Activated naive CD8-positive, alpha-beta T cell treated with anti-CD3 and anti-CD28 coated beads, Interleukin-2, amount 50 U/mL, for 16 hours (primary cell): ENCODE results near the gene TMEM18.
"Not testable (repeated sequence)": the region's sequence is repeated elsewhere in the genome, so short reads cannot be mapped to it uniquely, and the experiment has no call there.

ENCODE experiments used
- DNase-seq: peaks from one replicate; pipeline ENCODE4 v3.0.0-alpha.2; 2020; ENCODE audit warnings: low read depth, low spot score

The TMEM18 gene

GRCh38 chr2:693606-694005 lies 16.4 kb upstream of the TMEM18 start:
- no peak for DNase-seq

GRCh38 chr2:692767-693166 lies 15.6 kb upstream of the TMEM18 start:
- DNase-seq: no peak

- no peak for DNase-seq
Measured at GRCh38 chr2:691821-692761, 14.9 kb upstream of the TMEM18 start.

GRCh38 chr2:690799-691198 lies 13.6 kb upstream of the TMEM18 start:
- no peak for DNase-seq

- DNase-seq: no peak
Measured at GRCh38 chr2:689877-690510, 12.8 kb upstream of the TMEM18 start.

- no peak for DNase-seq
Measured at GRCh38 chr2:689237-689636, 12.0 kb upstream of the TMEM18 start.

GRCh38 chr2:688504-689076 lies 11.4 kb upstream of the TMEM18 start:
- DNase-seq: no peak

GRCh38 chr2:685421-685820 lies 8.2 kb upstream of the TMEM18 start:
- no peak for DNase-seq

- not testable (repeated sequence) for DNase-seq
Measured at GRCh38 chr2:684913-685312, 7.7 kb upstream of the TMEM18 start.

- no peak for DNase-seq
Measured at GRCh38 chr2:682226-682625, 5.0 kb upstream of the TMEM18 start.

- no peak for DNase-seq
Measured at GRCh38 chr2:681312-681711, 4.1 kb upstream of the TMEM18 start.

GRCh38 chr2:680496-680895 lies 3.3 kb upstream of the TMEM18 start:
- DNase-seq: no peak

GRCh38 chr2:678964-679363 lies 1.8 kb upstream of the TMEM18 start:
- DNase-seq: no peak

GRCh38 chr2:677959-678550 lies 849 bp upstream of the TMEM18 start:
- DNase-seq: no peak

- DNase-seq: no peak
Measured at GRCh38 chr2:676647-677055, 555 bp downstream of the TMEM18 start.

GRCh38 chr2:675982-676646 lies 1.1 kb downstream of the TMEM18 start:
- no peak for DNase-seq

GRCh38 chr2:675460-675859 lies 1.7 kb downstream of the TMEM18 start:
- DNase-seq: no peak

GRCh38 chr2:675051-675450 lies 2.2 kb downstream of the TMEM18 start:
- DNase-seq: no peak

- no peak for DNase-seq
Measured at GRCh38 chr2:674321-674985, 2.8 kb downstream of the TMEM18 start.

- DNase-seq: no peak
Measured at GRCh38 chr2:673615-674320, 3.4 kb downstream of the TMEM18 start.

- no peak for DNase-seq
Measured at GRCh38 chr2:673016-673415, 4.2 kb downstream of the TMEM18 start.
